ENCODE results near the gene CCDC91. TPM values are rescaled to one million over a fixed set of nuclear protein-coding genes. Genes with fewer than 3 reads are reported as not detected.
A peak's percentile ranks its signal among the peaks of the same experiment; 100 is the strongest.

The CCDC91 gene
- polyA plus RNA-seq, 2 of the 4 experiments (the other 2 are of a cell fraction), result 26.0 to 48.1 TPM

DNA sequence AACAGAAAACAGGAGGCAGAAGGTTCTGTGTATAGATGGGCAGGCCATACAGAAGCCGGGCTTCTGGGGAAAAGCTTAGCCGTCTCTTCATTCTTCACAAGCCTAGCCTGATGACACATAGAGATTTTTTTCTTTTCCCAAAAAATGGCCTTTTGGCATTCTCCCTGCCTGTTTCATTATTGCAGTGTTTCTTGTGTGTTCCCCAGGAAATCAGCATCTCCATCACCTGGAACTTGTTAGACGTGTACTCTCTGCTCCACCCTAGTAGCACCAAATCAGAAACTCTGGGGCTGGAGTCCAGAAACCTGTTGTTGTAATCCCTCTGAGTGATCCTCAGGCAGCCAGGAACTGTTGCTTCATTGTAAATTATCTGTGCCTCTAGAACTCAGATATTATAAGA lies 388.1 kb downstream of the CCDC91 start:
- ATAC-seq, result no peak
- DNase-seq (ENCODE audit: low read depth in 1 of 2, low spot score in 1 of 2), result no peak
- Histone ChIP-seq H3K9me3 (no peaks in the 10 kb centered on the region), H3K27ac (no peak overlapping the region), H3K4me2 (no peak overlapping the region), H3K4me3 (no peak overlapping the region), H3K4me1 (peaks cover 9% of the 10 kb centered on the region; the same call in 2 of the 3 replicates)
- ChIA-PET POLR2A (no interaction called here), CTCF (interaction anchor here (0.9 kb wide), 1 partner anchor 273 kb away, joined by 3 read pairs; no protein-coding TSS in a partner anchor)
- TF ChIP-seq POLR2AphosphoS2 (conservative IDR thresholded peaks at IDR 0.05; ENCODE audit: low read length), result no peak
- TF ChIP-seq, protein P1, sequence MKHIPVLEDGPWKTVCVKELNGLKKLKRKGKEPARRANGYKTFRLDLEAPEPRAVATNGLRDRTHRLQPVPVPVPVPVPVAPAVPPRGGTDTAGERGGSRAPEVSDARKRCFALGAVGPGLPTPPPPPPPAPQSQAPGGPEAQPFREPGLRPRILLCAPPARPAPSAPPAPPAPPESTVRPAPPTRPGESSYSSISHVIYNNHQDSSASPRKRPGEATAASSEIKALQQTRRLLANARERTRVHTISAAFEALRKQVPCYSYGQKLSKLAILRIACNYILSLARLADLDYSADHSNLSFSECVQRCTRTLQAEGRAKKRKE (CRISPR knock-in tag; IDR thresholded peaks at IDR 0.05; ENCODE audit: low read depth), result no peak
- no peak for FAIRE-seq
- 88% methylated on average over 3 of the region's 3 CpGs for WGBS (ENCODE audit: missing lambda C conversion rate)

DNA sequence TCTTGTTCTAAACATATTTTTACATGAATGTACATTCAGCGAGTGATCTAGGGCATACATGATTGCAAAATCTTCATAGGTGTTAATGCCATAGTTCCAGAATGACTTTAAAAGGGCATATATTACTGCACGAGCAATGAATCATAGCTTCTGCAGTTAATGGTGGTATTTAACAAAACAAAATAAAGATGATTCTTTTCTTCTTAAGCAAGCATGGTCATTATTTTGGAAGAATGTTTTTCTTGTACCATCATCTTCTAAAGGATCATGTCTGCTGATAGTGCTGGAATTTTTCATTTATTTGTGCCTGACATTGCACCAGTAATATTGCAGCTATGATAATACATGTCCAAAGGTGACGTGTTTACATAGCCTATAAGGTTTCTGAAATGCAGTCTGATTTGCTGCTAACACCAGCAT lies 388.6 kb downstream of the CCDC91 start:
- Histone ChIP-seq H3K4me2 (no peak overlapping the region), H3K9me3 (no peaks in the 10 kb centered on the region), H3K4me1 (peaks cover 9% of the 10 kb centered on the region; the same call in 2 of the 3 replicates), H3K4me3 (no peak overlapping the region), H3K27ac (no peak overlapping the region)
- ChIA-PET POLR2A (no interaction called here), CTCF (interaction anchor here (0.9 kb wide), 1 partner anchor 272 kb away, joined by 3 read pairs; no protein-coding TSS in a partner anchor)
- DNase-seq (ENCODE audit: low read depth in 1 of 2, low spot score in 1 of 2) (no peak), ATAC-seq (no peak), FAIRE-seq (peak; percentile 49)
- TF ChIP-seq CHD2 (IDR thresholded peaks at IDR 0.05; ENCODE audit: low read length, partially characterized antibody), result no peak
- TF ChIP-seq, protein P2, sequence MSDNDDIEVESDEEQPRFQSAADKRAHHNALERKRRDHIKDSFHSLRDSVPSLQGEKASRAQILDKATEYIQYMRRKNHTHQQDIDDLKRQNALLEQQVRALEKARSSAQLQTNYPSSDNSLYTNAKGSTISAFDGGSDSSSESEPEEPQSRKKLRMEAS (IDR thresholded peaks at IDR 0.05), result no peak
- TF ChIP-seq HDAC2 (IDR thresholded peaks at IDR 0.05), result no peak
- TF ChIP-seq CBX8 (IDR thresholded peaks at IDR 0.05), result no peak
- TF ChIP-seq HOXB5 (CRISPR knock-in tag; IDR thresholded peaks at IDR 0.05), result no peak
- TF ChIP-seq KDM5A (IDR thresholded peaks at IDR 0.05), result no peak
- no peak for TF ChIP-seq NFE2L2 (conservative IDR thresholded peaks at IDR 0.05; ENCODE audit: low read length)
- no peak for TF ChIP-seq RAD21 (conservative IDR thresholded peaks at IDR 0.05 in 1 of 2, IDR thresholded peaks at IDR 0.05 in 1 of 2)
- 74% methylated on average over 3 of the region's 3 CpGs for WGBS (ENCODE audit: missing lambda C conversion rate)

DNA sequence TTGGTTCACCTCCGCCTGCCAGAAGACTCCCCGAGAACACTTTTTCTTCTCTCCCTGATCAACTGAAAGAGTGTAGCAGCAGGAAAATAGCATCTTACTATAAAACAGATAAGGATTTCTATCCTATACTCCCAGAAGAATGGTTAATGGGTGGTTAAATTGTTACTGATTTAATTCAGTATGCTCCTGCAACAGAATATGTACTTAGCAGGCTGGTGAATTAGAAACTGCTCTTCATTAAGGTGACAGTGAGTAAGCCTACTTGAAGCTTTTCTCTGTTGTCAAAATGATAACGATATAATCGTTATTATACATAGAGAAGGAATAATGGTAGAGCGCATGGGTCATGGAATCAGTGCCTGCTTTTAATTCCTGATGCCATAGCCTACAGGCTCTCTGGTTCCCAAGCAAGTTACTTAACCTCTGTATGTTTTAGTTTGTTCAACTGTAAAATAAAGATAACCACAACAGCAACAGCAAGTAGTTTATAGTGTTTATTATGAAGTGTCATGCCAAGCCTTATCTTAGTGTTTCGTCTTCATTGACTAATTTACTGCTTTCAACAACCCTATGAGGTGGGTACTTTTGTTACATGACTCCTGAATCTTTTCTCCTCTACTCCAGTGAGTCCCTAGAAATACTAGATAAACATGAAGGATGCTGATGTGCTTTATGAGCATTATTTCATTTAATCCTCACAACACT lies 392.6 kb downstream of the CCDC91 start:
- ATAC-seq (no peak), DNase-seq (ENCODE audit: low read depth in 1 of 2, low spot score in 1 of 2) (no peak), FAIRE-seq (no peak)
- WGBS (ENCODE audit: missing lambda C conversion rate), result 74% methylated on average over 6 of the region's 6 CpGs
- Histone ChIP-seq H3K27ac (no peak overlapping the region), H3K9me3 (no peaks in the 10 kb centered on the region), H3K4me2 (no peak overlapping the region), H3K4me3 (no peak overlapping the region), H3K4me1 (no peaks in the 10 kb centered on the region)
- CTCF ChIA-PET, result no interaction called here
- POLR2A ChIA-PET, result no interaction called here
- TF ChIP-seq KDM1A (IDR thresholded peaks at IDR 0.05; ENCODE audit: low read depth), result no peak
- no peak for TF ChIP-seq ZSCAN20 (CRISPR knock-in tag; IDR thresholded peaks at IDR 0.05)
- no peak for TF ChIP-seq SMC3 (IDR thresholded peaks at IDR 0.05)
- TF ChIP-seq HDAC2 (IDR thresholded peaks at IDR 0.05), result no peak
- TF ChIP-seq POLR2AphosphoS2 (conservative IDR thresholded peaks at IDR 0.05; ENCODE audit: low read length), result no peak
- no peak for TF ChIP-seq EHMT2 (IDR thresholded peaks at IDR 0.05; ENCODE audit: low read depth)
- no peak for TF ChIP-seq CHD2 (IDR thresholded peaks at IDR 0.05; ENCODE audit: low read length, partially characterized antibody)
- TF ChIP-seq, protein P3, sequence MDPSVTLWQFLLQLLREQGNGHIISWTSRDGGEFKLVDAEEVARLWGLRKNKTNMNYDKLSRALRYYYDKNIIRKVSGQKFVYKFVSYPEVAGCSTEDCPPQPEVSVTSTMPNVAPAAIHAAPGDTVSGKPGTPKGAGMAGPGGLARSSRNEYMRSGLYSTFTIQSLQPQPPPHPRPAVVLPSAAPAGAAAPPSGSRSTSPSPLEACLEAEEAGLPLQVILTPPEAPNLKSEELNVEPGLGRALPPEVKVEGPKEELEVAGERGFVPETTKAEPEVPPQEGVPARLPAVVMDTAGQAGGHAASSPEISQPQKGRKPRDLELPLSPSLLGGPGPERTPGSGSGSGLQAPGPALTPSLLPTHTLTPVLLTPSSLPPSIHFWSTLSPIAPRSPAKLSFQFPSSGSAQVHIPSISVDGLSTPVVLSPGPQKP (IDR thresholded peaks at IDR 0.05; ENCODE audit: low read depth, low read length), result no peak
- TF ChIP-seq TP53 (CRISPR knock-in tag; IDR thresholded peaks at IDR 0.05), result no peak
- TF ChIP-seq CEBPB (IDR thresholded peaks at IDR 0.05), result no peak
- no peak for TF ChIP-seq ESRRA (IDR thresholded peaks at IDR 0.05; ENCODE audit: borderline replicate concordance, low read length)
- TF ChIP-seq TFCP2L1 (CRISPR knock-in tag; IDR thresholded peaks at IDR 0.05), result no peak
- TF ChIP-seq FOSB (CRISPR knock-in tag; IDR thresholded peaks at IDR 0.05), result no peak
- no peak for TF ChIP-seq EHF (CRISPR knock-in tag; IDR thresholded peaks at IDR 0.05)
- no peak for TF ChIP-seq PHF8 (IDR thresholded peaks at IDR 0.05; ENCODE audit: borderline replicate concordance, low read depth)
- no peak for TF ChIP-seq RAD21 (conservative IDR thresholded peaks at IDR 0.05 in 1 of 2, IDR thresholded peaks at IDR 0.05 in 1 of 2)
- TF ChIP-seq ZFP36 (IDR thresholded peaks at IDR 0.05; ENCODE audit: borderline replicate concordance, partially characterized antibody), result no peak
- no peak for TF ChIP-seq NPAS2 (CRISPR knock-in tag; IDR thresholded peaks at IDR 0.05; ENCODE audit: borderline replicate concordance)

All from A549 (cell line).